HG02642 (cell line): Measurements from ENCODE around the gene MTUS2.
A peak's percentile ranks its signal among the peaks of the same experiment; 100 is the strongest.

Source experiments
- ATAC-seq: cut with Tn5 transposase; IDR thresholded peaks from one replicate; pipeline ENCODE4 v1.9.1; 2021; ENCODE audit warnings: mild to moderate bottlenecking; ENCODE audit not compliant: unreplicated experiment, poor library complexity

Gene MTUS2

DNA sequence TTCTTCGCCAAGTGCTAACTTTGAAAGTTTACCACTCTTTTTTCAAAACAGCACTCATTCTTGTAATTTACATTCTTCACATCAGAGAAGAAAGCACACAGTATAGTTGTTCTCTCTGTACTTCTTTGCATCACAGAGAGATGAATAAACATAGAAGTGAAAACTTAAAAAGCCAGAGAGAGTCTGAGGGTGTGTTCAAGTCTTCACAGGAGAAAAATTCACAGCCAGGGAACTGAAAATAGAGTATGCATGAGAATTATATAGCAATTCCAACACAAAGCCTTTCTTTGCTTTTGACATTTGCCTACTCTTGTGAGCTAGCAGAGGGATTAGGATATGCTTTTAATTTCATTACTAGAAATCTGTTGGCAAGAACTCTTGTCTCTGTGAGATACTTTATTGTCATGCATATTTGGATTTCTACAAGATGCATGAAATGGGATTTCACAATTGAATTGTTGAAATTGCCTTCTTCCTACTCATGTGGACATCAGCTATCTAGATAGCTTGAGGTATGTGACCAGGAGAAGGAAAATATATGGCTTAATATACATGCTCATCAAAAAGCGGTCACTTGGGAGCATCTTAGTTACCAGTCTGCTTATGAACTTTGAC lies 609.3 kb downstream of the MTUS2 start:
- ATAC-seq, result no peak

DNA sequence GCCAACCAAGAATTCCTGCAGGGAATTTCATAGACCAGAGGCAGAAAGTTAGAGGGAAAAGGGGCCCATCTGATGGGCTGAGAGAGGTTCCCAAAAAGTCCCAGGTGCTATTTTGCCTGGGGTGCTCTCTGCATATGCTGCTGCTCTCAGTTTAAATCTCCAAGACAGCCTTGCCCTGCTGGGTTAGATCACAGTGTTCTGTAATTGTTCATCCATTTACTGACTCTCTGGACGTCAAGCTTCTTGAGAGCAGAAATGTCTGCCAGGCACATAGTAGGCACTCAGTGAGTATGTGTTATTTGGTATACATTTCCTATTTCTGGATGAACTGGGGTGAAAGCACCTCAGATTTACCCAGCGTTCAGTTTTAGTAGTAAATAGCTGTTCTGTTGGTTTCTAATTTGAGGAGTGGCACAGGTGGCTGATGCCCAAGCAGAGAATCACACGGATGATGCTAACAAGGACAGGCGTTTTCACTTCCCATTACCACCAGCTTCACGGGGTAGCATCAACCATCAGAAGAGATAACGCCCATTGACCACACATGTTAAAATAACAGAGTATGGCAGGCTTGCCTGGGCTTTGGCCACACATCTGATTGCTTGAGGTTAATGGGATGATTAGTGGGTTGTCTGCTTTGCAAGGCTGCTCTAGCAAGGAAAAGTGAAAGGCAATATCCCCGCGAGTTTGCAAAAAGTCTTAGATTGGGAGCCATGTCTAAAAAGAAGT lies 614.2 kb downstream of the MTUS2 start:
- ATAC-seq, result no peak

DNA sequence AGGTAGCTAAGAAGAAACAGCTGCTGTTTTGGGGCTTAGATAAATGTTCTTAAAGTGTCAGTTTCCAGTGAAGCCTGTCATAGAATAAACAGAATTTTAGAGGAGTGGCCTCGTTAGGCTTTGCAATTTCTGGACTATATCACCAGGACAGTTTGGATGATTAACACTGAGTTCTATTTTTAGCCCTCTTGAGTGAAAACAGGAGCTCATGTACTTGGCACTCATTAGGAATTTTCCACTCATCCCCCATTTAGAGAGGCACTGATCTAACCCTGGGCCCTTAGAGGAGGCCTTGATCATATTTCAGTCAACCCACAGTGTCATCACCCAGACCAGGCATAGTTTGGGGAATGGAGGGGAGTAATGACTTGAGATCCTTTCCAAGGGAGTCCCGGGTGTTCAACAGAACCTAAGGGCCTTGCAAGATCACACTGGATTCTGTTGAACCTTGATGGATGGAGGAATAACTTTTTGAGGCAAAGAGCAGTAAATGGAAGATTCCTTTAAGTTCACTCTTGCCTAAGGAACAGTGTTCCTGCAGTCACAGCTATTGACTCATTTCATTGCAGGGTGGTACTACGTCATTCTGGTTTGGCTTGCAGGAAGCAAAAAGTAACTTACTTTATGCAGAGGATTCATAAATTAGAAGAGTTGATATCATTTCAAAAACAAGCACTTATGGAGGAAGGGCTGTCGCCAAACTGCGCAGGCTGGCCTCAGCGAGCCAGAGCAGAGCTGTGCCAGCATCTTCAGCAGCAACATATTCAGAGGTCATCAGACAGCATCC lies 615.2 kb downstream of the MTUS2 start:
- no peak for ATAC-seq

DNA sequence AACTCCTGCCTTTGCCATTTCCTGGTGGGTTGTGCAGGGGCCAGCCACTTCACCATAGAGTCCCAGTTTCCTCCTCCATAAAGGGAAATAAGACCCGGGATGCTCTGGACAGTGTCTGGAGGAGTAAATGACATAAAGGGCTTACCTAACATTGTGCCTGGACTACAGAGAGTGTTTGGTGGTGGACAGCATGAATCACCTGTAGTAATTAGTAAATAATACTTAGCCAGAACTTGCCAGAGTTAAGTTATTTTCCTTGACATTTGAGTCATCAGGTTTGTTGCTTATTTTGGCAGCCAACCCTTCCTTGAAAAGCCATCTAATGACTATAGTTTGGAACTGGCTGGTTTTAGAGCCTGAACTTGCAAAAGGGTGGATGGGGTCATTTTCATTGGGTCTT lies 616.2 kb downstream of the MTUS2 start:
- no peak for ATAC-seq

DNA sequence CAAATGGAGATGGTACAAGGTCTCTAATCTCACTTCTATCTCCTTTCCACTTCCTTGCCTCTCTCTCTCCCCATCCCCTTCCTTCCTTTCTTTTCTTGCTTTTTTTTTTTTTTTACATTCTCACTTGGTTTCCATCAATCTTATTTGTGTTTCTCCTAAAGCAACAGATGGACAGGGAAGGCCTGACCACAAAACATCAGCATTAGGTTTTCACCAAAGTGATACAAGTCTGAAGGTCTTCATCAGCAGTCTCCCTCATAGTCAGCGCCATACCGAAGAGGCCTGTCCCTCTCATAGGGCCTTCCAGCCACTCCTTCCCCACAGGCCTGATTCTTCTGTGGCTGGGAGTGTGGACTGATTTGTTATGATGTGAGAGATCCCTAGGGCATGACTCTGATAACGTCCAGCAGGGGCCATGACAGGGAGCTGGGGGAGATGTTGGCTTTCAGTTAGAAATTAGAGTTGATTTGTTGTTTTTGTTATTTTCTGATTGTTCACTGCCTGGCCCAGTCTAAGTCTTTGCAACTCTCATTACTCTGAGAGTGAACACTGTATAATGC lies 616.7 kb downstream of the MTUS2 start:
- ATAC-seq, result no peak

DNA sequence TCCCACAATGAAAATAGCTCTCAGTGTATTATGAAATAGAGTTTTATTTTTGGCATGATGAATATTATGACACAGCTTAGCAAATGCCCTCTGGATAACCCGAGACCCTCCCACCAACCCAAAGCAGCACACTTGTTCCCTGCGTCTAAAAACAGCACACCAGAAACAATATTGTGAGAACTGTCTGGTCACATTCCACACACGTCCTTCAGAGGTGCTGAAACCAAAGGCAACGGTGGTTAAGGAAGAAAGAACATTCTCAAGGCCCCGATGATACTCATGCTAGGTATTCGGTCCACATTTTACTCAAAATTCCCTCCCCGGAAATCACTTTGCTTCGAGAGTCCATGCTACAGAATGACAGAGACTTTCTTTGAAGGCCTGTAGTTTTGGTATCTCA lies 618.6 kb downstream of the MTUS2 start:
- ATAC-seq, result no peak

DNA sequence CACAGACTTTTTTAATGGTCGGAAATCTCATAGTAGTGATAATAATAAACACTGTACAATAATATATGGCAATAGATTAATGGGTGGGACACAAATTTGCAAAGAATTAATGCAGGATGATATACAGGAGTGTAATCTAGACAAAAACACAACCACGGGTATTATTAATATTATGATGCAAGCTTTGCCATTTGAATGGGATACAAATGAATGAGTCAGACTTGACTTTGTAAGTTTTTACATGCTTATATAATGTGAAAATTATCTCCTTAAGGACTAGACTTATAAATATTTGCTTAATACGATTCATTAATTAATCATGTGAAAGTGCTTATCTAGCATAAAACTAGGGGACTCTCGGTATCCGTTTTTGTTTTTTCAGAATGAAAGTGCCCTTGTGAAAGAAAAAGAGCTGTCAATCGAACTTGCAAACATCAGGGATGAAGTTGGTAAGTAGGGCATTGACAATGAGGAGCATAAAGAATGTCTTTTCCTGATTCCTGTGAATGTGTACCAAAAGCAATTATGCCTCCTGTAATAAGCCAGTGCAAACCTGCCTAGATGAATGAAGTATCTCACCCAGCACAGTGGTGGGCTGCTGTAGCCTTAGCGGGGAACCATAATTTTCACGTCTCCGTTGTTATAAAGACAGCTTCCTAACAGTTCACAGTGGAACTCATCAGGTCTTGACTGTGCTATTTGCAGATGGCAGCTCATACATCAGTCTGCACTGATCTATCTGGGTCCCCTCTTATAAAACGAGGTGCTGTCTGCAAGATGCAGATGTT lies 619.7 kb downstream of the MTUS2 start:
- ATAC-seq, result no peak

DNA sequence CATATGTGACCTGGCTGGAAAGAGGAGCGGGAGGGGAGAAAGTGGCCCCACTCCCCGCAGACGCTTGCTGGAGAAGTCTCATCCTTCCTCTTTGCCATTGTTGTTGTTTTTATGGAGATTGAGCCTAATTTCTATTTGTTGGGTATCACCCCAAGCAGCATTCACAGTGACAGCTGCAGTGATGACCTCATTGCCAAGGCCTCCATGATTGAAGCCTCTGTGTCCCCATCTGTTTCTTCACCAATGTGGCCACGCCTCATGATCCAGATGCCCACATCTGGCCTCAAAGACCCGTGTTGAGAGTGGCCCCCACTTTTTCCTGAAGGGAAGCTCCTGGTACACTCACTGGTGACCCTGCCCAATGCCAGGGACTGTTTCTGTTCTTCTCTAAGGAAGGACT lies 621.2 kb downstream of the MTUS2 start:
- no peak for ATAC-seq

DNA sequence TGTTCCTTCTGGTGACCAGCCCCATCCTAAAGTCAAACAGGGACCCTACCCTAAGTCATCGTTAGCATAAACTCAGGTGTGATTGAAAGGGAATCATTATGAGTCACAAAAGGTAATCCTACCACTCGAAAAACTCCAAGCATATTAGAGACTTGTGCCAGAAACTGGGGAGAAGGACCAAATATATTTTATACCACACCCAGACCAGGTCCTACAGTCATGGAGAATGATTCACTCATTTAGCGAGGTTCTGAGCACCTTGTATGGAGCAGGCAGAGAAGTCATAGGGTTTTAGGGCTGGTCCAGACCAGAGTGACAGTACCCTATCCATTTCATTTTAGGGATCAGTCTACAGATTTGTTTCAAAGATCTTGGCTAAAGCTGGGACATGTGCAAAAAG lies 625.9 kb downstream of the MTUS2 start:
- no peak for ATAC-seq

DNA sequence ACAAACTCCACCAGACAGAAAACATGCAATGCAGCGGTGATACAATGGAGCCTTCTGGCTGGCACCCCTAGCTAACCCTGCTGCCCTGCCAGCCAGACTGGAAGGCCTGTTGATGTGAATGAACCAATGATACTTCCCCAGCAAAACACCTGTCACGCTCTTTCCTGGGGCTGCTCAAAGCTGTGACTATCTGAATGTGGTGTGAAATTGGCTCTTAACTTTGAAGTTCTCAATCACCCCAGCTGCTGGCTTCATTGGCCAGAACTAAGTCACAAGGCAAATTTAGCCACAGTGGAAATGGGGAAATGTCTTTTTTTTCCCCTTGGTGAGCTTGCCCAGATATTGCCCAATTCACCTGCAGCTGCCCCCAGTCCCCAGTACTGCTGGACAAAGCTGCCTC lies 628.0 kb downstream of the MTUS2 start:
- ATAC-seq, result no peak

DNA sequence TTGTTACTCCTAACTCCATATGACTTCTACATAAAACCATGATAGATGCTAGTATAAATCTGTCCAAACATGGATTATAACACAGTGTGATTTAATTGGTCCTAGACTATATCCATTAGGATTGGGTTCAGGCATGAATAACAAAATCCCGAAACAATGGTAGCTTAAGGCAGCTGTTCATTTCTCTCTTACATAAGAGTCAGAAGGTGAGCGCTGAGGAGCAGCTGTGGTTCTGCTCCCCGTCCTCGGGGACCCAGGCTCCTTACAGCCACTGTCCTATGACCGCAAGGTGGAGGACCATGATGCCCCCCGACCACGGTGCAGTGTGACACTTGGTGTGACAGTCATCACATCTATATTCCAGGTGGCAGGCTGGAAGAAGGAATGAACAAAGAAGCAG lies 629.6 kb downstream of the MTUS2 start:
- no peak for ATAC-seq

DNA sequence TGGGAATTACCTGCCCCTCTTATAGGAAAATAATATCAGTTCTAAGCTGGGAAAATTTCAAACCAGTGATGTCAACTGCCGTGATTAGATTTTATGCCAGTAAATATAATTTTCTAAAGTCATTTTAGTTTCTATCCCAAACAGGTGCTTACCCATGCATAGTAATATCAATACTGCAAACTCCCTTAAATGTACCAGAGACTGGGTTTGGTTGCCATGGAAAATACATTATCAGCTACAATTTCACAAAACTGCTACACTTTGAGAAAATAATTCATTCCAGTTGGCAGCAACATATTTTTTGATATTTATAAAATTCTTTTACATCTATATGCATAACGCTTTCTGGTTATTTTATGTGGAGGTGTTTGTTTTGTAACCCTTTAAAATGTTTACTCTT lies 631.8 kb downstream of the MTUS2 start:
- no peak for ATAC-seq

DNA sequence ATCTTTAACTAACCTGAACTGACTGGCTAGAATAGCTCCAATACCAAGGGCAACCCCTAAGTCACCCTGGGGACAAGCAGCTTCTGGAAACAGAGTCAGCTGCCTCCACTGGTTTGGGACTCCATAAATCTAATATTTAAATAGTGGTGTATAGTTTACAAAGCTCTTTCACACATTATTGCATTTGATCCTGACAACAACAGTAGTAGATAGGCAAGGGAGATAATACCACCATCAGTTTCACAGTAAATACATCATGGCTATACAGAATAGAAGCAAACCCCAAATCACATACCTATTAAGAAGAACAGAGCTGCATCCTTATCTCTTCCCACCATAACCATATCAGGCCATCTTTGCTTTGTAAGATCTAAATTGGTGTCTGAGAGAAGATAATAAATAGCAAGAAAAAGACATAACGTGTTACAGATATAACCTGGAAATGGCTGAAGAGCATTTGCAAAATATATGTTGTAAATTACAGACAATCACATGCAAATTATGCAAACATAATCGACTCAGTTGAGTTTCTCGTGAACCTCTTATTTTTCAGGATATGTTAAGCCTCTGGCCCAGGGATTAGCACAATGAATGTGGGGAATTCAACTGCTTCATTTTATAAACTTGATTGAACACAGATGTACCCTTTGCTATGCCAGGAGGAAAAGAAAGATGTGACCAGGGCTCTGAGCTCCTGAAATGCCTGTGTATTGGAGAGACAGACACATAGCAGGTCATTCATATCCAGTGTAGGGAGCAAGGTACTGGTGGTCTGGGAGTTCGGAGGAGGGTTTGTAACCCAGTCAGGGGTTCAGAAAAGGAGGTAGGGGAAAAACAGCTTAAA lies 632.9 kb downstream of the MTUS2 start:
- no peak for ATAC-seq

DNA sequence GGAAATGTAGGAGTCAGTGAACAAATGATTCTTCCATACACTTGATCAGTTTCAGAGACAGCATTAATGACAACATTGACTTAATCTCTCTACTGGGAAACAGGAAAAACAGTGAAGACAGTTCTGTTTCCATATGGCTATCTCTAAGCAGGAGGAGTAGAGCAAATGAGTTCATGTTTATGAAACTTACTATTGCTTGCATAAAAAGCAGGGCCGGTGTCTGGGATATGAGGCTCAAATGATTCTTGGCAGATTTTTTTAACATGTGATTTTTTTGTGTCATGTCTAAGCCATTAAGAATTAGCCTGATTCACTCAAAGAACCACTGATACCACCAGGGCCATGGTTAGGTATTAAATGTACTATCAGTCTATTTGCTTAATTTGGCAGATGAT lies 633.5 kb downstream of the MTUS2 start:
- no peak for ATAC-seq

DNA sequence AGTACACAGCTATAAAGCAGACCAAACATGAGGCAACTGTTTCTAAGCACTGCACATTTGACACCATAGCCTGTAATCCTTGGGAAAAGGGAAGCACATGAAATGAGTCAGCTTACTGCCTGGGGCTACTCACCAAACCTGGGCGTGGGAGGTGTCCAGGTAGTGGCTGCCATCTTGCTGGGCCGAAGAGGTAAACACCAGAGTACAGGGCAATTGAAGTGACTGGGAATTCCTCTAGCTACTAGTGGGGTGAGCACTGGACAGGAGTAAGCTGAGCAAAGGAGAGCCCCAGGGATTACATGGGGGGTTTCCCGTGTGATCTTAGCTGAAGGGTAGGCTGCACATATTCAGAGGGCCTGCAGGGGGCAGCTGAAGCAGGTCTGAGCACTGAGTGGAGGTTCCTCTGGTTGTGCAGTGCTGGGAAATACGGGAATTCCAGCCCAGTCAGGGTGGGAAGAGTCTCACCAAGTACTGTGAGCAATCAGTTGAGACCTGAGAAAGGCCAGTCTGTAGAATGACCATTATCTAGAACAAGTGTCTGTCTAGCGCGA lies 634.9 kb downstream of the MTUS2 start:
- ATAC-seq, result peak; percentile 70

DNA sequence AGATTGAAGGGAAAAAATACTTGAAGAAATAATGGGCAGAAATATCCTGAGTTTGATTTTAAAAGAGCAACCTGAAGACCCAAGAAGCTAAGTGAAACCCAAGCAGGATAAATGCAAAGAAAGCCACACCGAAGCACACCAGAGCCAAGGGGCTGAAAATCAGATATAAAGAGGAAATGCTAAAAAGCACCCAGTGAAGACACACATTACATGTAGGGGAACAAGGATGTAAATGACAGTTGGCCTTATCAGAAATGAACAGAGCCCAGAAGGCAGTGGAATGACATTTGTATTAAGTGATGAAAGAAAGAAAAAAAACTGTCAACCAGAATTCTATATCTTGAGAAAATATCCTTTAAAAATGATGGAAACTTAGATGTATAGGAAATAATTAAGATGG lies 636.3 kb downstream of the MTUS2 start:
- ATAC-seq, result no peak

DNA sequence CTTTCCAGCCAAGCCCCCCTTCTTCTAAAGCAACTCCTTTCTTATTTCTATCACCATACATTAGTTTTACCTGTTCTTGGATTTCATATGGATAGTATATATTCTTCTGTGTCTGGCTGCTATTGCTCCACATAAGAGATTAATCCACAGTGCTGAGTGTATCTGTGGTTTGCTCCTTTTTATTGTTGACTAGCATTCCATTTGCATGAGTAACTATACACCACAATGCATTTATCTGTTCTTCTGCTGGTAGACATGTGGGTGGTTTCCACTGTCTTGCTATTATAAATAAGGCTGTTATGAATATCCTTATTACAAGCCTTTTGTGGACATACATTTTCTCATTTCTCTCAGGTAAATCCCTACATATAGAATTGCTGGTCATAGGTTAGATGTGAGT lies 637.2 kb downstream of the MTUS2 start:
- ATAC-seq, result no peak

DNA sequence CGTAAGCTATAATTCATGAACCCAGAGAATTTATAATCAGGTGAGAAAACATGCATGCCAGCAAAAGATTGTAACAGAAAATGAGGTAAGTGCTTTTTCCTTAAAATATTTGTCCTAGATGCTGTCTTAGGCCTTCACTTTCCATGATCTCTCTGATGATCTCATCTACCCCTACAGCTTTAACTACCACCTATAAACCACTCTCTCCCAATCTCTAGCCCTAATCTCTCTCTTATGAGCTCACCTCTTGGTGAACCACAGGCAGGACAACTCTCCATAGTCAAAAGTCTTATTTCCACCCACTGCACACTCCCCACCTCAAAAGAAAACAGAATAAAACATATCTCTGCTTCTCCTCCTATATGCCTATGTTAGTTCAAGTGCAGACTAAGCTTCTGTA lies 638.3 kb downstream of the MTUS2 start:
- ATAC-seq, result no peak

DNA sequence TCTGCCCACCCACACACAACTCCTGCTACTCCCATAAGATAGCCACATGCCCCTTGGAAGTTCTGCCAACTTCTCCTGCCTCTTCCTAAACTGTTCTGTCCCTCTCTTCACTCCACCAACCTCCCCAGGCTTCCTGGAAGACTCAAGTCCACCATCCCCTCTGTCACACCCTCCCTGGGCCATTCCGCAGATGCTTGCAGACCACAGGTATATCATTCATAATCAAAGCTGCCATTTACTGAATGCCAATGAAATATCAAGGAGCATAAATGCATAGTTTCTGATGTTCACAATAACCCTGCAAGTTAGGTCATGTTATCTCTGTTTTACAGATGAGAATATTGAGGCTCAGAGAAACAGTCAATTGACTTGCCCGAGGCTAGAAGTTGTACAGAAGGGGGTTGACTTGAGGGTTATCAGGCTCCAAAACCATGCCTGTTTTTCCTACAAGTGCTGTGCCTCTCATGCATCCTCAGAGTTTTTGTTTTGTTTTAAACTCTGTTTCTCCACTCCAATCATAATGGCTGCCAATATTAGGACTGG lies 639.7 kb downstream of the MTUS2 start:
- ATAC-seq, result no peak
